Neuron (in vitro differentiated cells): ENCODE results near the gene BEST1.

Source experiments
- H2AFZ ChIP-seq: one replicate; pipeline ENCODE4 v1.6.1; 2013; ENCODE audit warnings: low read depth, mild to moderate bottlenecking, inconsistent platforms, low read length, moderate library complexity
- H3K27me3 ChIP-seq: one replicate; pipeline ENCODE4 v1.6.1; 2013; ENCODE audit warnings: low read length; ENCODE audit not compliant: insufficient read depth
- H3K36me3 ChIP-seq: one replicate; pipeline ENCODE4 v1.6.1; 2013; ENCODE audit warnings: low read length; ENCODE audit not compliant: insufficient read depth
- H3K4me1 ChIP-seq: one replicate; pipeline ENCODE4 v1.6.1; 2013; ENCODE audit warnings: low read length; ENCODE audit not compliant: insufficient read depth
- H3K4me3 ChIP-seq: 2 replicates; pipeline ENCODE4 v1.5.1; 2013; ENCODE audit warnings: mild to moderate bottlenecking, low read length, moderate library complexity
- H3K9me3 ChIP-seq: one replicate; pipeline ENCODE4 v1.6.1; 2013; ENCODE audit warnings: low read length

Gene BEST1

DNA sequence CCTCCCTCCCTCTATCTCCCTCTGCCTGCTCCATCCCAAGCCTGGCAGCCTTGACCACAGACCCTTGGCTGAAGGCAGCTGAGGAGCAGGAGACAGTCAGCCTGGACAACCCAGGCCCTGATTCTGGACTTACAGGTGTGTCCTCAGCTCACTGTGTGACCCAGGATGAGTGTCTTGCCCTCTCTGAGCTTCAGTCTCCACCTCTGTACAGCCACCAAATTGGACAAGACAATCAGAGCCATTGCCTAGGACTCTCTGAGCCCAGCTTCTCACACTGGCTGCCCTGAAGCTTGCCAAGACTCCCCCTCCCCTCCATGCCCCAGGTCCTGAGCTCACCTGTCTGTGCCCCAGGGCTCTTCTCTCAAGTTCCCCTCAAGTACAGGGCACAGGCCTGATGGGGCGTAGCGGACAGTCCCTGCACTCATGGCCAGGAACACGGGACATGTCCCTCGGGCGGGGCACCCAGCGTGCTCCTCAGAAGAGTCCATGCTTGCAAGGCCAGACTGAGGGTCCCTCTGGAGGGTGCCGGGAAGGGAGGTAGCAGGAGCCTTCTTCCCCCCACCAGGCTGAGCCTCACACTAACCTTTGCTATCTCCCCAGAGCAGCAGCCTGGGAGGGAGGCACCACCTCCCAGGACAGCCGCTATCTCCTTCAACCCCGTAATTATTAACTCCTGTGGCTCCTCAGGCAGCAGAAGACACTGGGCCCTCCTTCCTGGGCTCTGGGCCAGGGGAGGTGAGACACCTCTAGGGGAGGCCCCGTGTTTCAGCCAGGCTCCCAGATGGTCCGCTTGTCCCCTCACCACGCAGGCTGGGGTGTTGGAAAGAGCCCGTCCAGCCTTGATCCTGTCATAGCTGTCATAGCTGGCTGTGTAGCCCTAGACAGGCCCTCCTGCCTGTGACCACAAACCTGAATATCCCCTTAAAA lies 30.2 kb upstream of the BEST1 start:
- Histone ChIP-seq H3K4me3 (no peak overlapping the region), H3K27me3 (peaks cover 63% of the 10 kb centered on the region)

DNA sequence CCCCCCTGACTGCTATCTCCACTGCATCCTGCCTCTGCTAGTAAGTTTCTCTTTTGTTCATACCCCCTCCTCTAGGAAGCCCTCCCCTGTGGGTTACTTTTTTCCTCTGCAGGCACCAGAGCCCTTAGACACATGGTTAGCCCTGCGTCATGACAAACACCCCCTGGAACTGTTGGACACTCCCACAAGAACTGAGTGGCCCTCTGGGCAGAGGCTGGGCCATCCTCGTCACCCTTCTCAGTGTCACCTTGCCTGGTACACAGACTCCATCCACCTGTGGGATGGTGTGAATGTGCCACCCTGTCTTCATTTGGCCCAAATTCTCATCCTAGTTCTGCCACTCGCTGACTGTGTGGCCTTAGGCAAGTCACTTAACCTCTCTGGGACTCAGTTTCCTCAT lies 28.7 kb upstream of the BEST1 start:
- Histone ChIP-seq H3K36me3 (no peaks in the 10 kb centered on the region), H2AFZ (no peak overlapping the region), H3K4me3 (no peak overlapping the region), H3K9me3 (no peaks in the 10 kb centered on the region), H3K27me3 (peaks cover 57% of the 10 kb centered on the region), H3K4me1 (peaks cover 3% of the 10 kb centered on the region)

More for the DNA sequence above, 30.2 kb upstream of the BEST1 start:
- Histone ChIP-seq H3K36me3 (no peaks in the 10 kb centered on the region), H2AFZ (no peak overlapping the region), H3K4me1 (peaks cover 3% of the 10 kb centered on the region), H3K9me3 (no peaks in the 10 kb centered on the region)

DNA sequence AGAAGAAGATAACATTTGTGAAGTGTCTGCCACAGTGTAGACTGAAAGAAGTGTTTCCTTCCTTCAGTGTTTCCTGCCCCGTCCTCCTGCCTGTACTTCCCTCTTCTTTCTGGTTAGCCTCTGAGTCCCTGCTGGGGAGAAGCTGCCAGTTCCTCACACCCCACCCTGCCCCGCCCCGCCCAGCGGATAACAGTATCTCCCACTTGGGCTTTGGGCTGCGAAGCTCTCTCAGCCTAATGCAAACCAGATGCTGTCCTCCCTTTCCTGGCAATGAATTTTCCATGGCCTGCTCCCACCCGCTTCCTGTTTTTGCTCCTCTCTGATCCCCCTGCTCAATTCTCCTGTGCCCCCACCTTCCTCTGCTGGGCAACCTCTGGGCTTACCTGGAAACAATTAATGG lies 27.6 kb upstream of the BEST1 start:
- Histone ChIP-seq H3K4me1 (peaks cover 3% of the 10 kb centered on the region), H3K36me3 (no peaks in the 10 kb centered on the region), H3K9me3 (no peaks in the 10 kb centered on the region), H2AFZ (no peak overlapping the region), H3K4me3 (no peak overlapping the region), H3K27me3 (peaks cover 50% of the 10 kb centered on the region)

DNA sequence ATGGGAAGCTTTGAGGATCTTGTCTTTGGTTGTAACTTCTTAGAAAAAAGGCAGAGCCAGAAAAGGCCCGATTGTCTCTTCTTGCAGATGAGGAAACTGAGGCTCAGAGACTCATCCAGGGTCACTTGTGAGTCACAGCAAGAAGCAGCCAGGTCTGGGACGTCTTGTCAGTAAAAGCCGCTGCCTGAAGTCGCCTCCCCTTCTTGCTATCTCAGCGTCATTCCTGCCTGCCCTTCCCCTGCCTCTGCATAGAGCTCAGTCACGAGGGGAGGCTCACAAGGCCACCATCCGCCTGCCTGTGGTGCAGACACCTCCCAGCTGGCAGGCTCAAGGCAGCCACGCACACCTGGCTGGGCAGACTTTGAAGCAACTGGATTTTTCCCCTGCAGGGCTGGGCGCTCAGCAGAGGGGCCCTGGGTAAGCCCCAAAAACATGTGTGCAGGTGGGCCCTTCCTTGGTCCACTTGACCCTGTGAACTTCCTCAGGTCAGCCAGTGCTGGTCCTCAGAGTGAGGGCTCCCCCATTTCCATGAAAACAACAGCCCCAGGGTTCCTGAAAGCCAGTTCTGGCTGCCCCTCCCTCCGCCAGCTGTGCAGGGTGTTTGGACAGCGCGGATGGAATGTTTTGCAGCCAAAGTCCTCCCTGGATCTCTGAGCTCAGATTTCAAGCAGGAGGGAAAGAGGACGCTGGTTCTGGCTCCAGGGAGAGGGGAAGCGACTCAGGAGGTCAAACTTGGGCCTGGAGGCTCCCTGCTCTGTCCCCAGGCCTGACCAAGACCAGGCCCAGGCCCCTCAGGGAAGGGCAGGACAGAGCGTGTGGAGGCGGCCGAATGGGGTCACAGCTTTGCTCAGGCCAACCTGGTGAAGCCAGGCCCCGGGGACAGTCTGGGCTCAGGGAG lies 26.7 kb upstream of the BEST1 start:
- Histone ChIP-seq H3K9me3 (no peaks in the 10 kb centered on the region), H3K36me3 (no peaks in the 10 kb centered on the region), H2AFZ (no peak overlapping the region), H3K4me3 (no peak overlapping the region), H3K27me3 (peaks cover 41% of the 10 kb centered on the region), H3K4me1 (peaks cover 3% of the 10 kb centered on the region)

DNA sequence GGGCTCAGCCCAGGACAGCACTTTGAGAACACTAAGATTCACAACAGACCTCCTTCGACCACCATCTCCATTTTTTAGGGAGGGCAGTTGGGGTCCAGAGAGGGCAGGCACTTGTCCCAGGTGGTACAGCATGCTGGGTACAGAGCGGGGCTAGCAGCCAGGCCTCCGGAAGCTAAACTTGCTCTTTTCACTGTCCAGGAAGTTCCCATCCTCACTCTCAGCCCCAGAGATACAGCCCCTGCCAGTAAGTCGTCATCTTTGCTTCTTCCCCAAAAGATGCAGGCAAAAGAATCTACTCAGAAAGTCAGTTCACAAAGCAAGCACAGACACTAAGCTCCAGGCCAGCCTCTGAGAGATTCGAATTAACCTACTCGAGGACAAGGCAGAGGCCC lies 26.1 kb upstream of the BEST1 start:
- Histone ChIP-seq H3K36me3 (no peaks in the 10 kb centered on the region), H3K4me3 (no peak overlapping the region), H3K4me1 (peaks cover 3% of the 10 kb centered on the region), H2AFZ (no peak overlapping the region), H3K27me3 (peaks cover 36% of the 10 kb centered on the region), H3K9me3 (no peaks in the 10 kb centered on the region)

DNA sequence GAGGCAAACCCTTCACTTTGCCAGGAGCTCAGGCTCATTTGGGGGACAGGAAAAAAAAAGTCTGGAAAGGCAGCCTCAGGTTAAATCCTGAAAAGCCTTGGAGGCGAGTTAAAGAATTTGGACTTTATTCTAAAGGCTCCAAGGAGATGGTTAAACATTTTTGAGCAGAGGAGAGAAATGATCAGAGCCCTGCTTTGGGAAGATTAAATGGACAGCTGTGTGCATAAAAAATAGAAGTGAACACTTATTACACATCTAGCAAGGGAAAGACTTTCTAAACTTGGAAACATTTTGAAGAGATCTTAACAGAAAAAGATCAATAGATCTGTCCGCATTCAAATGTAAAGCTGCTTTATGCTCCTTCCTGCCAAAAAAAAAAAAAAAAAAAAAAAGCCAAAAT lies 24.4 kb upstream of the BEST1 start:
- Histone ChIP-seq H3K27me3 (peaks cover 24% of the 10 kb centered on the region), H2AFZ (no peak overlapping the region), H3K36me3 (no peaks in the 10 kb centered on the region), H3K4me3 (no peak overlapping the region), H3K4me1 (peaks cover 3% of the 10 kb centered on the region), H3K9me3 (no peaks in the 10 kb centered on the region)

DNA sequence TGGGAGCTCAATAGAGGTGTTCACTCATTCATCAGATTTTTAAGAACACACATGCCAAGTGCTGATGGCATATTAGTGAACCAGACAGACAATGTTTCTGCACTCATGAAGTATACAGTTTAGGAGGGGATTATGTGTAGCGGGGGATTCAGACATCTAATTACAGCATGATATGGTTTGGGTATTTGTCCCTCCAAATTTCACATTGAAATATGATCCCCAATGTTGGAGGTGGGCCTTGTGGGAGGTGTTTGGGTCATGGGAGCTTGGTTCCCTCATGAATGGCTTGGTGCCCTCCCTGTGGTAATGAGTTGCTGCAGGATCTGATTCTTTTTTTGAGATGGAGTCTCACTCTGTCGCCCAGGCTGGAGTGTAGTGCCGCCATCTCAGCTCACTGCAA lies 23.9 kb upstream of the BEST1 start:
- peaks cover 24% of the 10 kb centered on the region for H3K27me3 ChIP-seq
- peaks cover 3% of the 10 kb centered on the region for H3K4me1 ChIP-seq
- H3K4me3 ChIP-seq = no peak overlapping the region
- no peaks in the 10 kb centered on the region for H3K9me3 ChIP-seq
- H3K36me3 ChIP-seq = no peaks in the 10 kb centered on the region
- no peak overlapping the region for H2AFZ ChIP-seq

DNA sequence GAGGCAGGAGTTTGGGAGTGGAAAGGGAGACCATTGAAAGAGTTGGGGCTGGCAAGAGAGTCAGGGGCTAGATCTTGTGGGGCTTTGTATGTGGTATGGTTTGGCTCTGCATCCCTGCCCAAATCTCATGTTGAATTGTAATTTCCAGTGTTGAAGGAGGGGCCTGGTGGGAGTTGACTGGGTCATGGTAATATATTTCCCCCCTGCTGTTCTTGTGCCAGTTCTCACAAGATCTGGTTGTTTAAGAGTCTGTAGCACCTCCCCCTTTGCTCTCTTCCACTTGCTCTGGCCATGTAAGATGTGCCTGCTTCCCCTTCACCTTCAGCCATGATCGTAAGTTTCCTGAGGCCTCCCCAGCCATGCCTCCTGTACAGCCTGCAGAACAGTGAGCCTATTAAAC lies 22.6 kb upstream of the BEST1 start:
- no peak overlapping the region for H2AFZ ChIP-seq
- peaks cover 24% of the 10 kb centered on the region for H3K27me3 ChIP-seq
- H3K4me3 ChIP-seq = no peak overlapping the region
- no peaks in the 10 kb centered on the region for H3K36me3 ChIP-seq
- H3K9me3 ChIP-seq = no peaks in the 10 kb centered on the region
- H3K4me1 ChIP-seq = peaks cover 3% of the 10 kb centered on the region

DNA sequence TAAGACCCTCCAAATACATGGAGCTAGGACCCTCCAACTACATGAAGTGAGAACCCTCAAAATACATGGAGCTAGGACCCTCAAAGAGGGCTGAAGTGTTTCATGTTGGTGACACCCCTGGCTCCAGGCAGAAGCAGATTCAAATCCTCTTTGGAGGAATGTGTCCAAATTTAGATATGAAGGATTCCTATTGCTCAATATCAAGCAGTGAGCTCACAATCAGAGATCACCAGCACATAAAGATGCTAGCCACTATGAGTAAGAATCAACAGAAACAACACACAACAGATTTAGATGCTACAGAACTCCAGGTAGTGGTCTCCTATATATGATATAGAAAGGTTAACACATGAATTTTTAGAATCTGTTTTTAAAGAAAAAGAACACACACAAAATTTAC lies 21.5 kb upstream of the BEST1 start:
- H3K4me1 ChIP-seq = peaks cover 1% of the 10 kb centered on the region
- no peak overlapping the region for H3K4me3 ChIP-seq
- H3K36me3 ChIP-seq = no peaks in the 10 kb centered on the region
- no peak overlapping the region for H2AFZ ChIP-seq
- H3K27me3 ChIP-seq = peaks cover 15% of the 10 kb centered on the region
- H3K9me3 ChIP-seq = no peaks in the 10 kb centered on the region

DNA sequence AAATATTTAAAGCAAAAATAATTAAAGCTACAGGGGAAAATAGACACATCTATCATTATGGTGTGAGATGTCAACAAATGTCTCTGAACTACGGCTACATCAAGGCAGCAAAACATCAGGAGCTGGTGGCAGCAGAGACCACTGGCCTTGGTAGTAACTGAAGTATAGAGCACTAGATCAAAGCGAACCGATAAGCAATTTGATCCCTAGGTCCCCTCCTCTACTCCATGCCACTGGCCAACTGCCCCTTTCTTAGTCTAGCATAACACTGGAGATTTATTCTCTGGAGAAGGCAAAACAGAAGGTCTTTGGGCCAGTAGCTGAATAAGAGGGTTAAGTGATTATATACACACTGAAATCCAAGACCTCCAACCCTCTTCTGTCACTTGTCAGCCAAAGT lies 19.2 kb upstream of the BEST1 start:
- Histone ChIP-seq H3K4me1 (no peaks in the 10 kb centered on the region), H3K27me3 (no peaks in the 10 kb centered on the region), H3K4me3 (no peak overlapping the region), H2AFZ (no peak overlapping the region), H3K9me3 (no peaks in the 10 kb centered on the region), H3K36me3 (no peaks in the 10 kb centered on the region)

DNA sequence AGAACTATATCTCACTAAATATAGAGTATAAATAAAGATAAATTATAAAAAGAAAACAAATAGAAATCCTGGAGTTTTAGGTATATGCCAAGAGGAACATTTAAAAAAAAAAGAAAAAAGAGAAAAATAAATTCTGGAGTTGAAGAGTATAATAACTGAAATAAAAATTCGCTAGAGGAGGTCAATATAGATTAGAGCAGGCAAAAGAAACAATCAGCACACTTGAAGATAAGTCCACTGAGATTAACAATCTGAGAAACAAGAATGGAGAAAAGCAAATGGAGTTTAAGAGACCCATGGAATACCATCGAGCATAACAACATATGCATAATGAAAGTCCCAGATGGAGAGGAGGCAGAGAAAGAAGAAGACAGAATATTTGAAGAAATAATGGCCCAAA lies 14.3 kb upstream of the BEST1 start:
- Histone ChIP-seq H3K4me1 (no peaks in the 10 kb centered on the region), H3K9me3 (no peaks in the 10 kb centered on the region), H3K27me3 (no peaks in the 10 kb centered on the region), H3K36me3 (no peaks in the 10 kb centered on the region), H3K4me3 (no peak overlapping the region), H2AFZ (no peak overlapping the region)

DNA sequence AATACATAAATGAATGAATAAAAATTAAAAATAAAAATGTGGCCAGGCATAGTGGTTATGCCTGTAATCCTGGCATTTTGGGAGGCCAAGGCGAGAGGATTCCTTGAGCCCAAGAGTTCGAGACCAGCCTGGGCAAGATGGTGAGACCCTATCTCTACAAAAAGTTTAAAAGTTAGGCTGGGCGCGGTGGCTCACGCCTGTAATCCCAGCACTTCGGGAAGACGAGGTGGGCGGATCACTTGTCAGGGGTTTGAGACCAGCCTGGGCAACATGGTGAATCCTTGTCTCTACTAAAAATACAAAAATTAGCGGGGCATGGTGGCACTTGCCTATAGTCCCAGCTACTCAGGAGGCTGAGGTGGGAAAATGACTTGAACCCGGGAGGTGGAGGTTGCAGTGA lies 9.7 kb upstream of the BEST1 start:
- no peaks in the 10 kb centered on the region for H3K4me1 ChIP-seq

DNA sequence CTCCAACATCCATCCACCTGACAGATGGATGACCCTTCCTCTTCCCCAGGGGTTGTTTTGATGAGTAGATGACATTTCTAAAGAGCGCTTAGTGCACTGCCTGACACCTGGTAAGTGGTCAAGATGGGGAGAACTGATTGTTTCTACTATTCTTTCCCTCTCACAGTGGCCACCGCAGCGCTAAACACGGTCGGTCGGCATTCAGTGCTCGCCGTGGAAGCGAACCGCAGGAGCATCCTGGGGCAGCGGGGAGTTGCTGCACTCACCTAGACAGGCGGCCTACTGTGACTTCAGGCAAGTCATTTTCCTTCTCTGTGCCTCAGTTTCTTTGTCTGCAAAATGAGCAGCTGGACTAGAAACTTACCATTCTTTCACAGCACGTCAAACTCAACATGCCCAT lies 5.0 kb upstream of the BEST1 start:
- Histone ChIP-seq H3K4me1 (peaks cover 7% of the 10 kb centered on the region), H3K4me3 (no peak overlapping the region), H3K36me3 (no peaks in the 10 kb centered on the region), H3K9me3 (no peaks in the 10 kb centered on the region), H3K27me3 (peaks cover 14% of the 10 kb centered on the region), H2AFZ (no peak overlapping the region)

More for the DNA sequence above, 9.7 kb upstream of the BEST1 start:
- H3K27me3 ChIP-seq = peaks cover 10% of the 10 kb centered on the region
- no peaks in the 10 kb centered on the region for H3K36me3 ChIP-seq
- H2AFZ ChIP-seq = no peak overlapping the region
- H3K9me3 ChIP-seq = no peaks in the 10 kb centered on the region
- H3K4me3 ChIP-seq = no peak overlapping the region
